HL-60 (cell line): Measurements from ENCODE around the gene UMPS.

Source experiments
- DNase-seq, 2 experiments: peaks; one replicate each; pipeline ENCODE4 v3.0.0-alpha.2; 2010 to 2020; ENCODE audit warnings: low read depth in 1 of 2, low spot score in 1 of 2
- H3K27ac ChIP-seq: fragments of 250-450 bp; sonication (Bioruptor Pico); replicated peaks from 2 replicates; pipeline ENCODE4 v1.5.1; 2020; ENCODE audit warnings: mild to moderate bottlenecking, moderate library complexity
- H3K27me3 ChIP-seq: fragments of 250-450 bp; sonication (Bioruptor Pico); 2 replicates; pipeline ENCODE4 v1.5.1; 2021; ENCODE audit warnings: mild to moderate bottlenecking, moderate library complexity; ENCODE audit not compliant: insufficient read depth, poor library complexity, severe bottlenecking
- H3K4me3 ChIP-seq: replicated peaks from 2 replicates; pipeline ENCODE4 v1.5.1; 2011; ENCODE audit warnings: mild to moderate bottlenecking, control low read depth, low read length; ENCODE audit not compliant: insufficient read depth
- GABPA ChIP-seq: IDR thresholded peaks from 2 replicates; pipeline ENCODE4 v1.6.1; 2012; ENCODE audit warnings: low read depth
- POLR2AphosphoS5 ChIP-seq: IDR thresholded peaks from 2 replicates; pipeline ENCODE4 v1.6.1; 2012; ENCODE audit warnings: low read depth
- SPI1 ChIP-seq: IDR thresholded peaks from 2 replicates; pipeline ENCODE4 v1.6.1; 2012; ENCODE audit warnings: low read depth, mild to moderate bottlenecking, borderline replicate concordance
- TF ChIP-seq, protein P1 (sequence below): IDR thresholded peaks from one replicate; pipeline ENCODE4 v1.5.1; 2011; ENCODE audit warnings: low read length, control low read depth, inconsistent platforms; ENCODE audit not compliant: insufficient read depth
- TF ChIP-seq, protein P2 (sequence below): IDR thresholded peaks from 2 replicates; pipeline ENCODE4 v1.6.1; 2012; ENCODE audit warnings: low read depth; ENCODE audit not compliant: insufficient replicate concordance

Gene UMPS

DNA sequence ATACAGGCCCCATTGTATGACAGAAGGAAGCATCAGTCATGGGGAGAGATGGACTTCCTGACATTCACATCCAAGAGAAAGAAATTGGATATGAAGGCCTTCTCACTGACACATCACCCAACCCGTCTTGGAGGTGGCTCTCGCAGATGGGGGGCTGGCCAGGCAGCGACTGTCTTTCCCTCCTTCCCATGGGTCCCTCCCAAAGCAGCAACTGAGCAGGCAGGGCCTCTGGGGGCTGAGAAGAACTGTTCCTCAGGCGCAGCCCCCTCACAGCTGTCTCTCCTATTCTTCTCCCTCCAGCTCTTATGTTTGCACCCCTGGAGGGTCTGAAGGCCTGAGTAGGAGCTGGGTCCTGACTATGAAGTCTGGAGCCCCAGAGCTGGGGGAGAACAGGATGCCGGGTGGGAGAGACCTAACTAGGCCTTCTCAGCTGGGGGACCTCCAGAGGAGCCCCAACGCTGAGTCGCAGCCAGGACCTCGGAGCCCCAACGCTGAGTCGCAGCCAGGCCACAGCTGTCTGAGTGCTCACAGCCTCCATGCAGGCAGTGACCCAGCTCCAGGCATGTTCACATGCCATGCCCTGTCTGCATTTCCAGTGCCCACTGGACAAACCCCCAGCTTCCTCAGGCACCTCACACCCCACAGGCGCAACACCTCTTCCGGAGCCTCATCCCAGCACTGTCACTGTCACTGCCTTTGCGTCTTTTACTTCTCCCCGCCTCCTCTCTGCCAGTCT, 29.6 kb downstream of the UMPS start:
- H3K4me3 ChIP-seq, result no peak overlapping the region
- no peaks in the 10 kb centered on the region for H3K27me3 ChIP-seq
- TF ChIP-seq, protein P1, sequence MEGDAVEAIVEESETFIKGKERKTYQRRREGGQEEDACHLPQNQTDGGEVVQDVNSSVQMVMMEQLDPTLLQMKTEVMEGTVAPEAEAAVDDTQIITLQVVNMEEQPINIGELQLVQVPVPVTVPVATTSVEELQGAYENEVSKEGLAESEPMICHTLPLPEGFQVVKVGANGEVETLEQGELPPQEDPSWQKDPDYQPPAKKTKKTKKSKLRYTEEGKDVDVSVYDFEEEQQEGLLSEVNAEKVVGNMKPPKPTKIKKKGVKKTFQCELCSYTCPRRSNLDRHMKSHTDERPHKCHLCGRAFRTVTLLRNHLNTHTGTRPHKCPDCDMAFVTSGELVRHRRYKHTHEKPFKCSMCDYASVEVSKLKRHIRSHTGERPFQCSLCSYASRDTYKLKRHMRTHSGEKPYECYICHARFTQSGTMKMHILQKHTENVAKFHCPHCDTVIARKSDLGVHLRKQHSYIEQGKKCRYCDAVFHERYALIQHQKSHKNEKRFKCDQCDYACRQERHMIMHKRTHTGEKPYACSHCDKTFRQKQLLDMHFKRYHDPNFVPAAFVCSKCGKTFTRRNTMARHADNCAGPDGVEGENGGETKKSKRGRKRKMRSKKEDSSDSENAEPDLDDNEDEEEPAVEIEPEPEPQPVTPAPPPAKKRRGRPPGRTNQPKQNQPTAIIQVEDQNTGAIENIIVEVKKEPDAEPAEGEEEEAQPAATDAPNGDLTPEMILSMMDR, result no peak
- TF ChIP-seq, protein P2, sequence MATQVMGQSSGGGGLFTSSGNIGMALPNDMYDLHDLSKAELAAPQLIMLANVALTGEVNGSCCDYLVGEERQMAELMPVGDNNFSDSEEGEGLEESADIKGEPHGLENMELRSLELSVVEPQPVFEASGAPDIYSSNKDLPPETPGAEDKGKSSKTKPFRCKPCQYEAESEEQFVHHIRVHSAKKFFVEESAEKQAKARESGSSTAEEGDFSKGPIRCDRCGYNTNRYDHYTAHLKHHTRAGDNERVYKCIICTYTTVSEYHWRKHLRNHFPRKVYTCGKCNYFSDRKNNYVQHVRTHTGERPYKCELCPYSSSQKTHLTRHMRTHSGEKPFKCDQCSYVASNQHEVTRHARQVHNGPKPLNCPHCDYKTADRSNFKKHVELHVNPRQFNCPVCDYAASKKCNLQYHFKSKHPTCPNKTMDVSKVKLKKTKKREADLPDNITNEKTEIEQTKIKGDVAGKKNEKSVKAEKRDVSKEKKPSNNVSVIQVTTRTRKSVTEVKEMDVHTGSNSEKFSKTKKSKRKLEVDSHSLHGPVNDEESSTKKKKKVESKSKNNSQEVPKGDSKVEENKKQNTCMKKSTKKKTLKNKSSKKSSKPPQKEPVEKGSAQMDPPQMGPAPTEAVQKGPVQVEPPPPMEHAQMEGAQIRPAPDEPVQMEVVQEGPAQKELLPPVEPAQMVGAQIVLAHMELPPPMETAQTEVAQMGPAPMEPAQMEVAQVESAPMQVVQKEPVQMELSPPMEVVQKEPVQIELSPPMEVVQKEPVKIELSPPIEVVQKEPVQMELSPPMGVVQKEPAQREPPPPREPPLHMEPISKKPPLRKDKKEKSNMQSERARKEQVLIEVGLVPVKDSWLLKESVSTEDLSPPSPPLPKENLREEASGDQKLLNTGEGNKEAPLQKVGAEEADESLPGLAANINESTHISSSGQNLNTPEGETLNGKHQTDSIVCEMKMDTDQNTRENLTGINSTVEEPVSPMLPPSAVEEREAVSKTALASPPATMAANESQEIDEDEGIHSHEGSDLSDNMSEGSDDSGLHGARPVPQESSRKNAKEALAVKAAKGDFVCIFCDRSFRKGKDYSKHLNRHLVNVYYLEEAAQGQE, result no peak
- no peak for TF ChIP-seq SPI1
- no peak for TF ChIP-seq POLR2AphosphoS5
- TF ChIP-seq GABPA, result no peak
- H3K27ac ChIP-seq, result no peak overlapping the region
- DNase-seq, result no peak

DNA sequence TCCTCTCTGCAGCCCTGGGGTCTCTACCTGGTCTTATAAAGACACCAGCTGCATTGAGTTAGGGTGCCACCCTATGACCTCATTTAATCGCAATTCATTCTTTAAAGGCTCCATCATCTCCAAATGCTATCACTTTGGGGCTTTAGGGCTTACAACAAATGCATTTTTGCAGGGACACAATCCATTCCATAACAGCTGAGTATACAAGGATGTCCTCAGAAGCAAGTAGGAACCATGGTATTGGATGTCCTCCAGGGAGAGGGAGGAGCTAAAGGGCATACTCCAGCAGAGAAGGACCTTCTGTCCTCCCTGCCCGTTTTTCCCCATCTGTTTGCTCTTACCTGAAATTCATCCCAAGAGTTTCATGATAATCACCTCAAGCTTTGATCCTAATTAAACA, 30.3 kb downstream of the UMPS start:
- Histone ChIP-seq H3K4me3 (no peak overlapping the region), H3K27ac (no peak overlapping the region), H3K27me3 (no peaks in the 10 kb centered on the region)
- DNase-seq, result no peak
- TF ChIP-seq POLR2AphosphoS5 (no peak), GABPA (no peak), SPI1 (no peak)
- TF ChIP-seq, protein P2, result no peak
- TF ChIP-seq, protein P1, result no peak

DNA sequence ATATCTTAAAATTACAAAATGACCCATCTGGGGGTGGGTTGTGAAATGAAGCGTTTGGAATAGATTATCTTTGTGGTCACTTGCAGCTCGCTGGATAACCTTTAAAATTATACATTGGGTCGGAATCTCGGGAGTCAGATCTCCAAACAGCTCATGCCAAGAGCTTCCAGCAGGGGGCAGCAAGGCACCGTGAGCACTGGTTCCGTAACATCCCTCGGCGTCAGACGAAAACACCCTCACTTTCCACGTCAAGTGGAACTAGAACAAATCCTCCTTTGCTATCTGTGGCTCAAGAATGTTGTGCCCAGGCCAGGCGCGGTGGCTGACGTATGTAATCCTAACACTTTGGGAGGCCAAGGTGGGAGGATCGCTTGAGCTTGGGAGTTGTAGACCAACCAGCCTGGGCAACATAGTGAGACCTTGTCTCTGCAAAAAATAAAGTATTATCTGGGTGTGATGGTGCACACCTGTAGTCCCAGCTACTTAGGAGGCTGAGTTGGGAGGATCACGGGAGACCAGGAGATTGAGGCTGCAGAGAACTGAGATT, 31.1 kb downstream of the UMPS start:
- Histone ChIP-seq H3K27me3 (no peaks in the 10 kb centered on the region), H3K27ac (no peak overlapping the region), H3K4me3 (no peak overlapping the region)
- DNase-seq, result peak; percentile 38 to 54
- TF ChIP-seq, protein P2, result no peak
- TF ChIP-seq, protein P1, result peak; percentile 88
